SW 1271 (cell line): Measurements from ENCODE around the gene INHBB.

Source experiments
- DNase-seq, 2 experiments: peaks; one replicate each; lab custom pipeline; 2025; lab: John Stamatoyannopoulos, UW

The INHBB gene

GRCh38 chr2:120357768-120358167 is 11.8 kb downstream of the INHBB start:
- no peak for DNase-seq

- DNase-seq = no peak
Measured at GRCh38 chr2:120358734-120359465, 13.0 kb downstream of the INHBB start.

- no peak for DNase-seq
Measured at GRCh38 chr2:120360307-120360855, 14.4 kb downstream of the INHBB start.

- no peak for DNase-seq
Measured at GRCh38 chr2:120362926-120363325, 17.0 kb downstream of the INHBB start.

- no peak for DNase-seq
Measured at GRCh38 chr2:120365236-120365793, 19.4 kb downstream of the INHBB start.

GRCh38 chr2:120366698-120367097 is 20.8 kb downstream of the INHBB start:
- no peak for DNase-seq

- DNase-seq = no peak
Measured at GRCh38 chr2:120367221-120367620, 21.3 kb downstream of the INHBB start.

- peak; percentile 22 to 33 for DNase-seq
Measured at GRCh38 chr2:120367649-120368048, 21.7 kb downstream of the INHBB start.

- DNase-seq = no peak
Measured at GRCh38 chr2:120368086-120368485, 22.1 kb downstream of the INHBB start.

GRCh38 chr2:120369250-120369649 is 23.3 kb downstream of the INHBB start:
- DNase-seq = no peak

- no peak for DNase-seq
Measured at GRCh38 chr2:120371969-120372625, 26.2 kb downstream of the INHBB start.

- DNase-seq = no peak
Measured at GRCh38 chr2:120372816-120373215, 26.9 kb downstream of the INHBB start.

GRCh38 chr2:120373424-120373823 is 27.5 kb downstream of the INHBB start:
- DNase-seq = no peak

- no peak for DNase-seq
Measured at GRCh38 chr2:120374821-120375220, 28.9 kb downstream of the INHBB start.

GRCh38 chr2:120375251-120376020 is 29.5 kb downstream of the INHBB start:
- DNase-seq = no peak

GRCh38 chr2:120376101-120376500 is 30.2 kb downstream of the INHBB start:
- DNase-seq = no peak

- no peak for DNase-seq
Measured at GRCh38 chr2:120376679-120377640, 31.0 kb downstream of the INHBB start.

GRCh38 chr2:120378605-120379004 is 32.7 kb downstream of the INHBB start:
- no peak for DNase-seq

- no peak for DNase-seq
Measured at GRCh38 chr2:120379916-120380893, 34.3 kb downstream of the INHBB start.

GRCh38 chr2:120381192-120381591 is 35.3 kb downstream of the INHBB start:
- DNase-seq = no peak
